ENCODE measurements around the gene FAM72B. TPM values are rescaled to one million over a fixed set of nuclear protein-coding genes. Genes with fewer than 3 reads are reported as not detected.
"Not testable (repeated sequence)": the region's sequence is repeated elsewhere in the genome, so short reads cannot be mapped to it uniquely, and the experiment has no call there.

FAM72B gene
- 2.3 TPM for polyA plus RNA-seq (2013, experiment 1 of 2; ENCODE audit: insufficient read length)
- polyA plus RNA-seq (2013, experiment 2 of 2; ENCODE audit: insufficient read length) = 2.5 TPM

DNA sequence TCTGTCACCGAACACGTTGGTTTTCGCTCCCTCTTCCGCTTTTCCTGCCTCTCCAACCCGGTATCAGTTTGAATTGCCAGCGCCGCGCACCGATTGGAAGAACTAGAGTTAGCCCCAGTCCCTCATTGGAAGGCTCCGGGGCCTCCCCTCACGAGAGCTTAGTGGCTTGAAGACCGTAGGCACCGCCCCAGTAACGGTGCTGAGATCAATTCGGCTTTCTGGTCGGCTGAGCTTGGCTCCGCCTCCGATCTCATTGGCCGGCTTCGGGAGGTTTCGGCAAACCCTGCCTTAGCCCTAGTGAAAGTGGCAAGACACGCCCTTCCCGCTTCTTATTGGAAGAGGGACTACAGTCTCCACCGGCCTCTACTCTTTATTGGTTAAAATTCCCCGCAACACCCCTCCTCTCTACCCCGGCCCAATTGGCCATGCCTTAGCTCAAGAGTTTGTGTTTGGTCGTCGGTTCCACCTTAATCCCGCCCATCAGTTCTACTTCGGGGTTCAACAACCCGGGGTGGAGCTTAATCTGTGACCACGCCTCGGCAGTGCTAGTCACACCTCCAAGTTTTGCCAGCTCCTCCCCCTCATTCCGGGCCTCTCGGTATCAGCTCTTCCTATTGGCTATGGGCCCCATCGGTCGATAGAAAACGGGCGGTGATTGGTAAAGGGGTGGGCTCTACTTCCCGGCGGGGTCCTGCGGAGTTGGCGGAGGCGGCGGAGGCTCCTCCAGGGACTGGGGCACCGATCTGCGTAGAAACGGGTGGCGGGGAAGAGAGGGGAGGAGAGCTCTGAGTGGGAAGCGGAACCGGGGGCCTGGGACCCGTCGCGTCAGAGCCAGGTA lies at the start of gene FAM72B, which contains the start of gene SRGAP2C:
Gene FAM72B, minus strand, starts transcription at position 51 of the 838 bp plus-strand sequence. CDS start 851 bp downstream, outside the sequence.
Gene SRGAP2C, plus strand, starts transcription at position 686 of the 838 bp plus-strand sequence. CDS start 2,472 bp downstream, outside the sequence.
- peak; percentile 100 for DNase-seq

GRCh38 chr1:121232445-121233125 lies 48.4 kb upstream of the FAM72B start:
- DNase-seq = peak; percentile 0

- not testable (repeated sequence) for DNase-seq
Observed at GRCh38 chr1:121230636-121231035, 46.5 kb upstream of the FAM72B start.

DNA sequence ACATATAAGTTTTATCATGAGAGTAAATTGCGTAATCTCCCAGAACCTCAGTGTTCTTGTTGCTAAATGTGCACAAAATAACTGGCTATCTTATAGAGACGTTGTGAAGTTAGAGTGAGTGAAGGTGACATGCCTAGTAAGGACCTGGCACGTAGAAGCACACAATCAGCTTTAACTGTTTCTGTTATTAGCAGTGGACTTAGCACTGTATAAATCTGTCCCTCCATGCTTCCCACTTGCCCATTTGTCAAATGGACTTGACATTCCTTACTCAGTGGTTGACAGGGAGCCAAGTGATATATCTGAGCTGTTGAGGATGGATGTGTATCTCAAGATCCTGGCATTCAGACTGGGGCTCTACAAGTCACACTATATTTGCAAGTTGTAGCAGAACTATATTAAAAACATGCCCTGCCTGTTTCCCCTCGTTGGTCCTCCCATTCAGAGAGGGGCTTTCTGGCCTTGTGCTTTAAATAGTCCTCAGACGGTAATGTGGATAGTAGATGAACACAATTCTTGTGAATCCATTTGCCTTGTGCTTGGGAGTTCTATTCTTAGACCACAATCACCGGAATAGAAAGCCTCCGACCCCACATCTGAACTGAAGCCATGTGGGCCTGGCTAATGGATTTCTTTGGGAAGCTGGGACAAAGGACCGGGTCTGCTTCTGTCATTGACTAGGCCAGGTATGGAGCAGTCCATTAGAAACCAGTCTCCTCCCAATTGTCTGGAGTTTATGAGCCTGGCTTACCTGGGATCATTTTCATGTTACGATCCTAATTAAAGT lies 43.6 kb upstream of the FAM72B start:
- not testable (repeated sequence) for DNase-seq

DNA sequence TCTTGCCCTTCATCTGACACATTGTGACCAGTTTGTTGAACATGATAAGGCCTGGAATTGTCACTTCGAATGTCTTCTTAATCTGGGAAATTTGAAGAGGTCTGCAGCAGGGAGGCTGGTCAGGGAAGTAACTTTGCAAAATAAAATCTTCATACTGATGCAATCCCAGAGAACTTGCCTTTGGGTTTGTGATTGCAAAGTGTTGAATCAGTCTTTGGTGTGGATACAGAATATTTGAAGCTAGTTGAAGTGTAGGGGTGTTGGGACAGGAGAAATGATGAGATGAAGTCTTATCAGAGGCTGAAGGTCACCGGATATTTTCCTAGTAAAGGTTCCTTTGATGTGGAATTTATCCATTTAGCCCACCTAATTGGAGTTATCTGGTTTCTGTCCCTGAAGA lies 42.8 kb upstream of the FAM72B start:
- DNase-seq = not testable (repeated sequence)

- not testable (repeated sequence) for DNase-seq
Observed at GRCh38 chr1:121226295-121226904, 42.3 kb upstream of the FAM72B start.

DNA sequence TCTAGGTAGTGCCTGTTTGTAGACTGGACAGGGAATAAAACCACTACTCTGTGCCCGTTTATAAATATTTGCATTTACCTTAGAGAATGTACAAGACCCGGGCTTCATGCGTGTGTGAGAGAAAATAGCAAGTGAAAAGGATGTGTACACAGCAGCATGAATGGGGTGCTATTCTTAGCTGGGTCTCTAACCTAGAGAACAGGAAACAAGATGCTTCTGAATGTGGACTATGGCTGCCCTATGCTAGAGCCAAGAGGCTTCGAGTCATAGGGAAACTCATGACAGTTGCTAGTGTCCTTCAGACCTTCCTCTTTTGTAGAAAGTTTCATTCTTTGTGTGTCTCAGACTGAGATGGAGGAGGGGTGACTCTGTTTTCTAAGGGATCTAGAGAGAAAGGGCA lies 40.6 kb upstream of the FAM72B start:
- DNase-seq = not testable (repeated sequence)

- DNase-seq = not testable (repeated sequence)
Observed at GRCh38 chr1:121221770-121222169, 37.6 kb upstream of the FAM72B start.

DNA sequence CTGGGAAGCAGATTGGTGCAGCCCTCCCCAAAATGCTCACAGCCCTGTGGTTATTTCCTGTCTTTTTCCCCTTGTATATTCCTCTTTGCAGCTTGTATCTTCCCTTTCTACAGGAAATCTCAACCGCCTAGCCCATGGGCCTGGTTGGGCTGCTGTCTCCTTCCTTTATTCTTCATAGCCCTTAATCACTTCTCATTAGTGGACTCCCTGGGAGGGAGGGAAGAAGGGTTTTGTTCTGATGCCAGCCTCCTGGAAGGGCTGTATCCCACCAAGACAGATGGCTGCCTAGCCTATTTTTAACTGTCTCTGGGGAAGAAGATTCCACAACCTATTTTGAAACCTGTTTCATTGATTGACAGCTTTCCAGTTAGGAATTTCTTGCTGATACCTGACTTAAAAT lies 32.5 kb upstream of the FAM72B start:
- DNase-seq = not testable (repeated sequence)

GRCh38 chr1:121215699-121216417 lies 31.7 kb upstream of the FAM72B start:
- not testable (repeated sequence) for DNase-seq

DNA sequence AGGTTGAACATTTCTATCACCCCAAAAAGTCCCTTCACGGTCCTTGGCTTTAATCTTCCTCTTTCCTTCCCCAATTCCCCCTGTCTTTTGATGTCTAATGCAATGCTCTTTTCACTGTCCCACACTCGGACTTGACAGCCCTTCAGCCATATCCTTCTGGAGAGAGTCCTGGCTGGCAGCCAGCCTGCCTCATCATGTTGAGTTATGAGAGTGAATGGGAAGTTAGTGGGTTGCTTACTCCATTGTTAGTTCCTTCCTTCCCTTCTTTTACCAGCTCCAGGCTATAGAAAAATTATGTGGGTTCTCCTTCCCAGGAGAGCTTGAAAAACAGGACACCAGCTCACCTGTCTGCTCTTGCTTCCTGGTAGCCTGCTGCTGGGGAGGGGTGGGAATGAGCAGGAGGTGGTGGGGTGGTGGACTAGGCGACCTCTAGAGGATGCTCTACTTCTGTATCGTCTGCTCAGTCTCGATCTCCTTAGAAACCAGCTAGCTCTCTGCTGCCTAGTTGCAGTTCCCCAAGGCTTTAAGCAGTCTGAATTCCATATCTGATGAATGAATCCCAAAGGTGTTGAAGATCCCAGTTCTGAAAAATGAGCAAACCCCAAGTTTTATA lies 30.5 kb upstream of the FAM72B start:
- not testable (repeated sequence) for DNase-seq

- not testable (repeated sequence) for DNase-seq
Observed at GRCh38 chr1:121213491-121213890, 29.4 kb upstream of the FAM72B start.

GRCh38 chr1:121210778-121211177 lies 26.6 kb upstream of the FAM72B start:
- not testable (repeated sequence) for DNase-seq

GRCh38 chr1:121208375-121208774 lies 24.2 kb upstream of the FAM72B start:
- not testable (repeated sequence) for DNase-seq

DNA sequence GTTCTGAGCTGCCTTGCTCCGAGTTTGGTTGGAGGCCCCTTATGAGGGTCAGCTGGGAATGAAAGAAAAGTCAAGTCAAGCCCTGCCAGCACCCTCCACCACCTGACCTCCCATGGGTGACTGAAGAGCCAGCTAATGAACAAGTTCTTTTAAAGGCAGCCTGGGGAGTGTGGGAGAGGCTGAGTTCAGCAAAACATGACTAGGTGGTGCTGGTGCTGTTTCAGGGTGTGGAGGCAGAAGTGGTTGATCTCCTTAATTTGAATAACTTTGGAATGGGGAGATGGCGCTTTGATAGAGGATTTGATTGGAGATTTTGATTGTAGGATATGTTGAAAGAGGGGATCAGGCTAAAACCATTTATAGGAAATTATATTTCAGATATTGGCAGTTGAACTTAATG lies 23.2 kb upstream of the FAM72B start:
- not testable (repeated sequence) for DNase-seq

- DNase-seq = not testable (repeated sequence)
Observed at GRCh38 chr1:121205786-121206711, 21.9 kb upstream of the FAM72B start.

DNA sequence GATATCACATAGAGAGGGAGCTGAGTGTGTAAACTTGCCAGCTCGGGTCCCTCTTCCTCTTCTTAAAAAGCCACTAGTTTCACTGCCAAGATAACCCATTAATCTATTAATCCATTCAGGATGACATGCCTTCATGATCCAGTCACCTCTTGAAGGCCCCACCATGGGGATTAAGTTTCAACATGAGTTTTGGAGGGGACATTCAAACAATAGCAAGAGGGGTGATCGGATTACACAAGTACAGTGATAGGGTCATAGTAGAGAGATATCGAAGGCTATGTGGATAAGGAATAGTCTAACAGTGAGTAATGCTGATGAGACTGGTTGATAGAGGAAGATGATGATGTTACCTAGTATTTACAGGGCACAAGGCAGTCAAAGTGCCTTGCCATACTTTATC lies 18.8 kb upstream of the FAM72B start:
- not testable (repeated sequence) for DNase-seq

GRCh38 chr1:121200985-121201981 lies 17.1 kb upstream of the FAM72B start:
- DNase-seq = peak; percentile 16

Measured in fibroblast of skin of scalp (primary cell).